Fibroblast of lung (primary cell): Measurements from ENCODE around the gene RAP1A. TPM values are rescaled to one million over a fixed set of nuclear protein-coding genes. Genes with fewer than 3 reads are reported as not detected.

Source experiments
- DNase-seq, 2 donors: peaks; one replicate each; pipeline versions ENCODE4 v3.0.0 to v3.0.0-alpha.2; 2010; ENCODE audit warnings: low read depth in 2 of 2
- H2AFZ ChIP-seq: 2 replicates; pipeline ENCODE4 v1.5.1; 2012; ENCODE audit warnings: low read length, control low read depth, inconsistent platforms
- H3K27ac ChIP-seq: 2 replicates; pipeline ENCODE4 v1.5.1; 2011; ENCODE audit warnings: low read length, control low read depth; ENCODE audit not compliant: insufficient read depth
- H3K27me3 ChIP-seq: 2 replicates; pipeline ENCODE4 v1.5.1; 2011; ENCODE audit warnings: mild to moderate bottlenecking, low read length; ENCODE audit not compliant: control insufficient read depth, insufficient read depth
- H3K36me3 ChIP-seq: 2 replicates; pipeline ENCODE4 v1.5.1; 2011; ENCODE audit warnings: low read length; ENCODE audit not compliant: control insufficient read depth, insufficient read depth
- H3K4me1 ChIP-seq: 2 replicates; pipeline ENCODE4 v1.5.1; 2011; ENCODE audit warnings: low read length; ENCODE audit not compliant: control insufficient read depth, insufficient read depth; ENCODE audit errors: extremely low read depth
- H3K4me2 ChIP-seq: 2 replicates; pipeline ENCODE4 v1.5.1; 2011; ENCODE audit warnings: low read length, control low read depth; ENCODE audit not compliant: insufficient read depth; ENCODE audit errors: extremely low read depth
- H3K4me3 ChIP-seq, 4 experiments: fragments of 200-600 bp in 1 of 4; sonication (generic) in 1 of 4; replicated peaks in 1 of 4; 2 replicates each; pipeline ENCODE4 v1.5.1; 2011 to 2016; ENCODE audit warnings: low read length in 4 of 4, low read depth in 3 of 4, mild to moderate bottlenecking in 3 of 4, control low read depth in 2 of 4, inconsistent platforms in 1 of 4, mixed read lengths in 1 of 4; ENCODE audit not compliant: insufficient read depth in 1 of 4; ENCODE audit errors: control extremely low read depth in 1 of 4
- H3K79me2 ChIP-seq: 2 replicates; pipeline ENCODE4 v1.5.1; 2012; ENCODE audit warnings: mild to moderate bottlenecking, low read length, inconsistent platforms; ENCODE audit not compliant: control insufficient read depth, insufficient read depth
- H3K9ac ChIP-seq: 2 replicates; pipeline ENCODE4 v1.5.1; 2011; ENCODE audit warnings: mild to moderate bottlenecking, low read length, control low read depth; ENCODE audit not compliant: insufficient read depth
- H3K9me3 ChIP-seq: 2 replicates; pipeline ENCODE4 v1.5.1; 2012; ENCODE audit warnings: low read depth, low read length; ENCODE audit not compliant: control insufficient read depth, insufficient read depth
- H4K20me1 ChIP-seq: 2 replicates; pipeline ENCODE4 v1.5.1; 2011; ENCODE audit warnings: low read length; ENCODE audit not compliant: control insufficient read depth, insufficient read depth; ENCODE audit errors: extremely low read depth
- CTCF ChIP-seq, 2 donors: IDR thresholded peaks in 1 of 2; conservative IDR thresholded peaks in 1 of 2; 1 replicate in 1 of 2; 2 replicates in 1 of 2; pipeline ENCODE4 v1.5.1; 2011 to 2012; ENCODE audit warnings: low read length in 2 of 2, control low read depth in 1 of 2, inconsistent platforms in 1 of 2, low read depth in 1 of 2, mild to moderate bottlenecking in 1 of 2
- EZH2 ChIP-seq: IDR thresholded peaks from 2 replicates; pipeline ENCODE4 v1.5.1; 2012; ENCODE audit warnings: low read length, control low read depth, mild to moderate bottlenecking; ENCODE audit errors: missing control alignments
- polyA plus RNA-seq, 2 donors: library from polyadenylated mRNA; depleted of rRNA in 1 of 2; stranded (reverse) in 1 of 2; unstranded in 1 of 2; fragments of >200 nt; gene quantifications; 2 replicates each; pipeline ENCODE4 v1.2.1, GENCODE V29; 2011 to 2012; ENCODE audit warnings: missing spikeins in 1 of 2
- total RNA-seq: library from RNA; depleted of rRNA; stranded (reverse); fragments of >200 nt; gene quantifications from 2 replicates; pipeline ENCODE4 v1.2.1, GENCODE V29; 2014

RAP1A gene
- total and polyA plus RNA-seq, 2 donors (not counting 1 experiment from before 2014, with no cell fraction given), result 13.5 to 99.5 TPM

- Histone ChIP-seq H3K27ac (peak overlapping the region; percentile 35), H3K9me3 (no peaks in the 10 kb centered on the region), H4K20me1 (no peaks in the 10 kb centered on the region), H3K9ac (no peak overlapping the region), H3K4me1 (peaks cover 16% of the 10 kb centered on the region), H2AFZ (no peak overlapping the region), H3K36me3 (peaks cover 3% of the 10 kb centered on the region), H3K4me3 (no peak overlapping the region), H3K4me2 (no peak overlapping the region), H3K79me2 (no peaks in the 10 kb centered on the region), H3K27me3 (no peaks in the 10 kb centered on the region)
- TF ChIP-seq EZH2, result no peak
- no peak for TF ChIP-seq CTCF (conservative IDR thresholded peaks at IDR 0.05 in 1 of 2, IDR thresholded peaks at IDR 0.05 in 1 of 2; ENCODE audit: low read depth in 1 of 2, low read length in 2 of 2)
- peak in 1 of 2 donors; percentile 39 for DNase-seq
Measured at GRCh38 chr1:111705841-111706240, 86.3 kb downstream of the RAP1A start.

GRCh38 chr1:111706921-111707320 lies 87.3 kb downstream of the RAP1A start:
- Histone ChIP-seq H4K20me1 (no peaks in the 10 kb centered on the region), H3K79me2 (no peaks in the 10 kb centered on the region), H3K4me1 (peaks cover 16% of the 10 kb centered on the region), H3K36me3 (peaks cover 3% of the 10 kb centered on the region), H3K4me2 (peak overlapping the region; percentile 60), H3K27me3 (no peaks in the 10 kb centered on the region), H3K27ac (peak overlapping the region; percentile 43), H3K4me3 (no peak overlapping the region), H3K9me3 (no peaks in the 10 kb centered on the region), H2AFZ (no peak overlapping the region), H3K9ac (no peak overlapping the region)
- TF ChIP-seq EZH2 (no peak), CTCF (conservative IDR thresholded peaks at IDR 0.05 in 1 of 2, IDR thresholded peaks at IDR 0.05 in 1 of 2; ENCODE audit: low read depth in 1 of 2, low read length in 2 of 2) (no peak)
- peak; percentile 32 to 44 for DNase-seq

- Histone ChIP-seq H3K4me2 (no peak overlapping the region), H3K36me3 (peaks cover 3% of the 10 kb centered on the region), H3K9me3 (no peaks in the 10 kb centered on the region), H3K27me3 (no peaks in the 10 kb centered on the region), H3K4me3 (no peak overlapping the region), H3K79me2 (no peaks in the 10 kb centered on the region), H3K9ac (no peak overlapping the region), H2AFZ (no peak overlapping the region), H3K27ac (peak overlapping the region; percentile 33), H4K20me1 (no peaks in the 10 kb centered on the region), H3K4me1 (peaks cover 16% of the 10 kb centered on the region)
- peak; percentile 29 to 68 for DNase-seq
- TF ChIP-seq EZH2 (no peak), CTCF (conservative IDR thresholded peaks at IDR 0.05 in 1 of 2, IDR thresholded peaks at IDR 0.05 in 1 of 2; ENCODE audit: low read depth in 1 of 2, low read length in 2 of 2) (no peak)
Measured at GRCh38 chr1:111707906-111708305, 88.3 kb downstream of the RAP1A start.
